Glutamatergic neuron (in vitro differentiated cells): ENCODE data around the gene JCHAIN. TPM values are rescaled to one million over a fixed set of nuclear protein-coding genes. Genes with fewer than 3 reads are reported as not detected.
"Not testable (repeated sequence)": the region's sequence is repeated elsewhere in the genome, so short reads cannot be mapped to it uniquely, and the experiment has no call there.

Experiments
- DNase-seq: peaks from one replicate; pipeline ENCODE4 v3.0.0; 2022
- H3K27ac Mint-ChIP-seq: one replicate; pipeline ENCODE4 v1.8.0; 2020; ENCODE audit warnings: mild to moderate bottlenecking, mixed read lengths, inconsistent platforms; ENCODE audit not compliant: unreplicated experiment
- H3K27me3 Mint-ChIP-seq: one replicate; pipeline ENCODE4 v1.8.0; 2020; ENCODE audit warnings: mild to moderate bottlenecking, moderate library complexity, mixed read lengths, inconsistent platforms; ENCODE audit not compliant: unreplicated experiment
- H3K36me3 Mint-ChIP-seq: one replicate; pipeline ENCODE4 v1.8.0; 2020; ENCODE audit warnings: mild to moderate bottlenecking, mixed read lengths, inconsistent platforms; ENCODE audit not compliant: unreplicated experiment
- H3K4me1 Mint-ChIP-seq: one replicate; pipeline ENCODE4 v1.8.0; 2020; ENCODE audit warnings: mild to moderate bottlenecking, low read depth, mixed read lengths, inconsistent platforms; ENCODE audit not compliant: unreplicated experiment
- H3K4me3 Mint-ChIP-seq: one replicate; pipeline ENCODE4 v1.8.0; 2020; ENCODE audit warnings: mild to moderate bottlenecking, mixed read lengths, inconsistent platforms; ENCODE audit not compliant: unreplicated experiment
- H3K9me3 Mint-ChIP-seq: one replicate; pipeline ENCODE4 v1.8.0; 2020; ENCODE audit warnings: mild to moderate bottlenecking, moderate library complexity, mixed read lengths, inconsistent platforms; ENCODE audit not compliant: unreplicated experiment
- total RNA-seq: library from RNA; stranded (reverse); fragmentation: NEBNext Ultra II Directional; extraction: Animal tissue kit (Norgen Biotek cat#: 25700); gene quantifications from one replicate; pipeline ENCODE4 v1.2.1, GENCODE V29; 2021; ENCODE audit not compliant: unreplicated experiment
- TF ChIP-seq, protein P1 (sequence below): fragments of 200-600 bp; sonication (generic); IDR thresholded peaks from one replicate; pipeline ENCODE4 v1.5.0; 2021; ENCODE audit not compliant: partially characterized antibody, unreplicated experiment

The JCHAIN gene
- total RNA-seq, 1 donor from 2014 or later: not detected

DNA sequence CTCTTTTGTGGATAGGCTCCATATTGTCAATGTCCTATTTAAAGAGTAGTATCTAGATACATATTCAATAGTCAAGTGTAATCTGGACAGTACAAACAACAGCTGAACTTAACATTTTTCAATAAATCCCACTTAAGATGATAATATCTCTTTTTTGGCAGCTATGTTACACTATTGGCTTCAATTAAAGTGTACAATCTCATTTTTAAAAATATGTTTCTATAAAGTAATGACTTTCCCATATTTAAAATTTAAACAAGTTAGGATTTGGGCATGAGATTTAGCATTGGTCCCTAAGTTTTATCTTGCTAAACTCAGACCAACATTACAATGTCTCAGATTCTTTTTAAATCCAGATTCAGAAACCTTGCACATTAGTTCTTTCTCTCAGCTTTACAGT lies 7.9 kb upstream of the JCHAIN start:
- no peaks in the 10 kb centered on the region for H3K4me1 Mint-ChIP-seq
- TF ChIP-seq, protein P1, sequence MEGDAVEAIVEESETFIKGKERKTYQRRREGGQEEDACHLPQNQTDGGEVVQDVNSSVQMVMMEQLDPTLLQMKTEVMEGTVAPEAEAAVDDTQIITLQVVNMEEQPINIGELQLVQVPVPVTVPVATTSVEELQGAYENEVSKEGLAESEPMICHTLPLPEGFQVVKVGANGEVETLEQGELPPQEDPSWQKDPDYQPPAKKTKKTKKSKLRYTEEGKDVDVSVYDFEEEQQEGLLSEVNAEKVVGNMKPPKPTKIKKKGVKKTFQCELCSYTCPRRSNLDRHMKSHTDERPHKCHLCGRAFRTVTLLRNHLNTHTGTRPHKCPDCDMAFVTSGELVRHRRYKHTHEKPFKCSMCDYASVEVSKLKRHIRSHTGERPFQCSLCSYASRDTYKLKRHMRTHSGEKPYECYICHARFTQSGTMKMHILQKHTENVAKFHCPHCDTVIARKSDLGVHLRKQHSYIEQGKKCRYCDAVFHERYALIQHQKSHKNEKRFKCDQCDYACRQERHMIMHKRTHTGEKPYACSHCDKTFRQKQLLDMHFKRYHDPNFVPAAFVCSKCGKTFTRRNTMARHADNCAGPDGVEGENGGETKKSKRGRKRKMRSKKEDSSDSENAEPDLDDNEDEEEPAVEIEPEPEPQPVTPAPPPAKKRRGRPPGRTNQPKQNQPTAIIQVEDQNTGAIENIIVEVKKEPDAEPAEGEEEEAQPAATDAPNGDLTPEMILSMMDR: no peak
- H3K36me3 Mint-ChIP-seq: no peaks in the 10 kb centered on the region
- H3K9me3 Mint-ChIP-seq: peaks cover 2% of the 10 kb centered on the region
- H3K27ac Mint-ChIP-seq: no peak overlapping the region
- no peak overlapping the region for H3K4me3 Mint-ChIP-seq
- DNase-seq: no peak
- peaks cover 3% of the 10 kb centered on the region for H3K27me3 Mint-ChIP-seq

DNA sequence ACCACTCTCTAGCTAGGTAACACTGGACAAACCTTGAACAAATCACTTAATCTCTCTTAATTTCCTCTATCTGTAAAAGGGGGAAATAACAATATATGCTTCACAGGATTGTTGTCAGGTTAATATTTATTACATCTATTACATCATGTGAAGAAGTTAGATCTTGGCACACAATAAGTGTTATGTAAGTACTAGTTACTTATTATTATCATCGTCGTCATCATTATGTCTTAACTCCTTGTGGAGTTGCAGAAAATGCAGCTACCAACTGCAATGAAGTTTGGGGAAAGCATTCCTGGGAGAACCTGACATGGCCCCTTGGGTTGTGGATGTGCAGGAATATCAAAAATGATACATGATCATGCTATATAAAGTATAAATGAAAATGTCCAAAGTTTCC lies 4.8 kb upstream of the JCHAIN start:
- H3K9me3 Mint-ChIP-seq: peaks cover 2% of the 10 kb centered on the region
- TF ChIP-seq, protein P1: no peak
- no peaks in the 10 kb centered on the region for H3K4me1 Mint-ChIP-seq
- no peak overlapping the region for H3K27ac Mint-ChIP-seq
- H3K36me3 Mint-ChIP-seq: no peaks in the 10 kb centered on the region
- DNase-seq: no peak
- H3K27me3 Mint-ChIP-seq: peaks cover 3% of the 10 kb centered on the region
- H3K4me3 Mint-ChIP-seq: no peak overlapping the region

DNA sequence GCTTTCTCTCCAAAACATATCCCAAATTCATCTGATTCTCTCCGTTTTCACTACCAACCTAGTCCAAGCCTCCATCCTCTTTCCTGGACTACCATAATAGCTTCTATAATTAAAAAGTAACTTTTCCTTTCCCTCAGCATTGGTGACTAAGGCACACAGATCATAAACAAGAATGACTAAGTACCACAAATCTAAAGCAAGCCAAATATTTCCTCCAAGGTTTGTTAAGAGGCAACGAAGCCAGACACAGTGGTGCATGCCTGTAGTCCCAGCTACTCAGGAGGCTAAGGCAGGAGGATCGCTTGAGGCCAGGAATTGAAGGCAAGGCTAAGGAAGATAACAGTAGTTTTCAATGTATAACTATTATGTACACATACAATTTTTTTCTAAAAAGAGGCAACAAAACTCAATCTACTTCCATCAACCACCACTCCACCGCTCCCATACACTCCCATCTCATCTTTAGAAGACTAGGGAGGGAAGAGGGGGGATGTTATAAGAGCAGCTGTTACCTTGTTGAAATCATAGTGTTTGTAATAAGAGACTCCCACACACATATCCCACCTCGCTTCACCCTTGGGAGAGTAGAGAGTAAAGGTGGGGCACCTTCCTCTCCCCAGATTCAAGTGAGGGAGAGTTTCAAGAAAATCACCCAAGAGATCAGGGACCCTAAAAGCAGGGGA lies 4.2 kb upstream of the JCHAIN start:
- H3K4me3 Mint-ChIP-seq: no peak overlapping the region
- peaks cover 2% of the 10 kb centered on the region for H3K9me3 Mint-ChIP-seq
- H3K36me3 Mint-ChIP-seq: no peaks in the 10 kb centered on the region
- DNase-seq: no peak
- no peak overlapping the region for H3K27ac Mint-ChIP-seq
- peaks cover 3% of the 10 kb centered on the region for H3K27me3 Mint-ChIP-seq
- H3K4me1 Mint-ChIP-seq: no peaks in the 10 kb centered on the region
- TF ChIP-seq, protein P1: no peak

DNA sequence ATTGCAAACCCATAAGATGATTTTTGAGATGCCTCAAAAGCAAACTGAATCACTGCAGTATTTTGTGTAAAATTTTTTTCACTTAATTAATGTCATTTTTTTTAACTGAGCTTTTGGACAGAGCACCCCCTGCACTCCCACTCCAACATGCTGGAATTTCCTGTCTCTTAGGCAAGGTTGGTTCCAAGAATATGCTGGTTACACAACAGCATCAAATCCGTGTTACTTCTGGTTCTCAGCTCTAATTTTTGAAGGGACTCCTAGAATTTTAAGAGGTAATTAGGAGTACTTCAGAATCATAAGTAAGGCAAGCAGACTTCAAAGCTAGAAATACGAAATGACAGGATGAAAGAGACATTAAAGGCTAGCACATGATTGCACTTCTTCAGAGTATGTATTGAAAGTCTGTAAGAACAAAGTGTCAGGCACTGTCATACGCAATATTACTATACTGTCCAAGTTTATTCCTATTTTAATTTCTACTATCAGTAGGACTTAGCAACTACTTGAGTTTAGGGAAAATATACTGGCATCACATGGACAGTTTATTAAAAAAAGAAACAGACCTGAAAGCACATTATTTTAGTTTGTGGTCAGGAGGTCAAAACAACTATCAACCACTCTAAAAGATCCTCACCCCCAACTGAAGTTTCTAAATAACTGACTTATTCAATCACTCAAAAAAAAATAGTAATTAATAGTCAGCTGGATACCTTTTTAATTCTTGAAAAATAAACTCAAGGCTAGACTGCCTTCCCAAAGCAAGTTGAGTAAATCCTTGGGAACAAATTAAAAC lies 1.6 kb upstream of the JCHAIN start:
- Mint-ChIP-seq H3K27me3 (peaks cover 3% of the 10 kb centered on the region), H3K9me3 (no peaks in the 10 kb centered on the region), H3K27ac (no peak overlapping the region), H3K4me1 (no peaks in the 10 kb centered on the region), H3K36me3 (no peaks in the 10 kb centered on the region), H3K4me3 (no peak overlapping the region)
- DNase-seq: no peak
- TF ChIP-seq, protein P1: no peak

DNA sequence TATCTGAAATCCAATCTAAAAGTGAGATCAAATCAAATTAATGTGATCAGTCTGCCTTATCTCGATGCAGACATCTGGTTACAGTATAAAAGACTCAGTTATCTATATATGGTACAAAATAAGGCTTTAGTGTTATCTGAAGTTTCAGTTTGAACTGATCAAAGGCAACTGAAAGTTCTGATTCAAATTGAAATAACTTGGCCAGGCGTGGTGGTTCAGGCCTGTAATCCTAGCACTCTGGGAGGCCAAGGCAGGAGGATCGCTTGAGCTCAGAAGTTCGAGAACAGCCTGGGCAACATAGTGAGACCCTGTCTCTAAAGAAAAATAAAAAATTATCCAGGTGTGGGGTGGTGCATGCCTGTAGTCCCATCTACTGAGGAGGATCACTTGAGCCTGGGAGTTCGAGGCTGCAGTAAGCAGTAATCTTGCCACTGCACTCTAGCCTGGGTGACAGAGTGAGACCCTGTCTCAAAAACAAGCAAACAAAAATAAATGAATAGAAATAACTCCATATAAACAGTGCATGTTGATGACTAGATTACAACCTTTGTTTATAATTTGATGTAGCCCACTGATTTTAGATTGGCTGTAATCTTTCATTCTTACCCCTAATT lies 4.9 kb downstream of the JCHAIN start:
- not testable (repeated sequence) for H3K27ac Mint-ChIP-seq, DNase-seq, H3K4me3 Mint-ChIP-seq, H3K4me1 Mint-ChIP-seq, H3K9me3 Mint-ChIP-seq, H3K36me3 Mint-ChIP-seq, H3K27me3 Mint-ChIP-seq
